K562 (cell line): Measurements from ENCODE around the gene ZNF484. TPM values are rescaled to one million over a fixed set of nuclear protein-coding genes. Genes with fewer than 3 reads are reported as not detected.

Experiments used
- ATAC-seq: fragments of 200-7000 bp; cut with Tn5 transposase; 3 replicates; pipeline ENCODE4 v1.9.1; 2020; ENCODE audit warnings: moderate library complexity
- BruUV-seq: library from RNA; stranded (reverse); fragments of 400-500 nt; replicated peaks from 2 replicates; lab custom pipeline; 2021; lab: Mats Ljungman, UMichigan
- CTCF ChIA-PET: fragments of 300-600 bp; formaldehyde crosslinking; extraction: SDS; loops from one replicate; lab custom pipeline; 2021; ENCODE audit warnings: low intra/inter-chr PET ratio; lab: Yijun Ruan, JAX
- POLR2A ChIA-PET: fragments of 300-600, 350-650 bp; sonication (Branson Sonifier 250); formaldehyde crosslinking; extraction: SDS; loops from one replicate; lab custom pipeline; 2021; ENCODE audit warnings: antibody characterized with exemption, inconsistent platforms; lab: Yijun Ruan, JAX
- DNase-seq, 4 experiments: peaks; one replicate each; pipeline versions ENCODE4 v3.0.0 to v3.0.0-alpha.2; 2011 to 2018; ENCODE audit warnings: low spot score in 3 of 4, mixed read lengths in 3 of 4; ENCODE audit errors: extremely low read depth in 1 of 4
- FAIRE-seq: peaks from 2 replicates; lab custom pipeline; 2011; peaks lifted over from hg19 to GRCh38; lab: Jason Lieb, UNC
- H2AFZ ChIP-seq: 2 replicates; pipeline ENCODE4 v1.6.0; 2011; ENCODE audit warnings: low read depth, low read length, control low read depth, inconsistent platforms
- H3K27ac ChIP-seq: fragments of 200-600 bp; 3 replicates; pipeline ENCODE4 v1.8.0; 2011; ENCODE audit warnings: low read depth, mild to moderate bottlenecking, control low read depth, inconsistent platforms, low read length, moderate library complexity, mixed read lengths; ENCODE audit errors: extremely low read depth
- H3K27me3 ChIP-seq, 2 experiments: fragments of 300-600 bp in 1 of 2; 2 replicates in 1 of 2; 3 replicates in 1 of 2; pipeline versions ENCODE4 v1.6.0 to v1.8.0; 2011; ENCODE audit warnings: inconsistent platforms in 2 of 2, low read length in 2 of 2, mild to moderate bottlenecking in 1 of 2, mixed read lengths in 1 of 2, moderate library complexity in 1 of 2; ENCODE audit not compliant: control insufficient read depth in 2 of 2, insufficient read depth in 2 of 2
- H3K36me3 ChIP-seq: fragments of 300-600 bp; 3 replicates; pipeline ENCODE4 v1.8.0; 2011; ENCODE audit warnings: mild to moderate bottlenecking, low read length, inconsistent platforms; ENCODE audit not compliant: control insufficient read depth, insufficient read depth
- H3K4me1 ChIP-seq, 2 experiments: fragments of 200-600 bp in 1 of 2; replicated peaks in 1 of 2; 2 replicates in 1 of 2; 3 replicates in 1 of 2; pipeline versions ENCODE4 v1.5.1 to v1.8.0; 2011; ENCODE audit warnings: inconsistent platforms in 2 of 2, low read length in 2 of 2, mild to moderate bottlenecking in 1 of 2, mixed read lengths in 1 of 2, moderate library complexity in 1 of 2; ENCODE audit not compliant: control insufficient read depth in 2 of 2, insufficient read depth in 2 of 2
- H3K4me2 ChIP-seq: 2 replicates; pipeline ENCODE4 v1.6.1; 2011; ENCODE audit warnings: low read length, control low read depth, inconsistent platforms, mixed read lengths; ENCODE audit not compliant: insufficient read depth
- H3K4me3 ChIP-seq: fragments of 200-600 bp; sonication (generic), shearing (Covaris generic); 2 replicates; pipeline ENCODE4 v1.5.1; 2016; ENCODE audit warnings: control low read depth, inconsistent platforms
- H3K79me2 ChIP-seq: fragments of 200-600 bp; 3 replicates; pipeline ENCODE4 v1.8.0; 2011; ENCODE audit warnings: low read length, inconsistent platforms; ENCODE audit not compliant: control insufficient read depth, insufficient read depth
- H3K9ac ChIP-seq, 2 experiments: 2 replicates each; pipeline versions ENCODE4 v1.6.0 to v1.6.1; 2011; ENCODE audit warnings: low read depth in 2 of 2, low read length in 2 of 2, control low read depth in 1 of 2, inconsistent platforms in 1 of 2, mild to moderate bottlenecking in 1 of 2, mixed read lengths in 1 of 2; ENCODE audit not compliant: insufficient read depth in 1 of 2
- H3K9me1 ChIP-seq: one replicate; pipeline ENCODE4 v1.6.0; 2011; ENCODE audit warnings: inconsistent platforms, mild to moderate bottlenecking, low read length, moderate library complexity; ENCODE audit not compliant: control insufficient read depth, insufficient read depth
- H3K9me3 ChIP-seq: replicated peaks from 2 replicates; pipeline ENCODE4 v1.5.1; 2011; ENCODE audit warnings: low read depth, low read length, inconsistent platforms; ENCODE audit not compliant: control insufficient read depth, insufficient read depth
- H4K20me1 ChIP-seq: replicated peaks from 2 replicates; pipeline ENCODE4 v1.6.1; 2011; ENCODE audit warnings: low read length, inconsistent platforms, mixed read lengths; ENCODE audit not compliant: control insufficient read depth, insufficient read depth
- CBX3 ChIP-seq, 2 experiments: IDR thresholded peaks; 1 replicate in 1 of 2; 2 replicates in 1 of 2; pipeline ENCODE4 v1.6.1; 2012; ENCODE audit warnings: inconsistent platforms in 2 of 2, low read length in 2 of 2, borderline replicate concordance in 1 of 2, control low read depth in 1 of 2
- FOXA3 ChIP-seq, 2 experiments: fragments of 450-650 bp in 1 of 2; sonication (generic) in 1 of 2; formaldehyde crosslinking; IDR thresholded peaks in 1 of 2; conservative IDR thresholded peaks in 1 of 2; 2 replicates each; pipeline versions ENCODE4 v1.4.0 to v1.8.0; 2020 to 2022; ENCODE audit warnings: mild to moderate bottlenecking in 2 of 2, missing genetic modification reagents in 1 of 2
- SOX6 ChIP-seq: fragments of 450-650 bp; IDR thresholded peaks from 2 replicates; pipeline ENCODE4 v1.6.1; 2014; ENCODE audit warnings: mild to moderate bottlenecking
- TRIM24 ChIP-seq, 2 experiments: fragments of 450-650 bp; IDR thresholded peaks; 2 replicates each; pipeline ENCODE4 v1.6.1; 2016
- TRIM28 ChIP-seq: fragments of 450-650 bp; IDR thresholded peaks from 2 replicates; pipeline ENCODE4 v1.6.1; 2017
- XRCC3 ChIP-seq: fragments of 450-650 bp; IDR thresholded peaks from 2 replicates; pipeline ENCODE4 v1.6.1; 2017; ENCODE audit warnings: mild to moderate bottlenecking, moderate library complexity
- ZNF274 ChIP-seq: IDR thresholded peaks from 2 replicates; pipeline ENCODE4 v1.6.1; 2011; ENCODE audit warnings: low read depth, mild to moderate bottlenecking, low read length, moderate library complexity, borderline replicate concordance
- ZNF280A ChIP-seq: fragments of 450-650 bp; IDR thresholded peaks from 2 replicates; pipeline ENCODE4 v1.6.1; 2018; ENCODE audit warnings: mild to moderate bottlenecking, low read depth; ENCODE audit not compliant: partially characterized antibody
- ZNF75A ChIP-seq: fragments of 450-650 bp; formaldehyde crosslinking; IDR thresholded peaks from 2 replicates; pipeline ENCODE4 v1.4.0; 2020; ENCODE audit warnings: mild to moderate bottlenecking
- WGBS: fragments of 100-300 bp; shearing (Covaris generic); methylation state at CpG from one replicate; pipeline ENCODE4 v1.1.6; 2016; ENCODE audit warnings: low coverage, mixed read lengths; ENCODE audit not compliant: insufficient coverage; ENCODE audit errors: missing lambda C conversion rate; 5-methylcytosine and 5-hydroxymethylcytosine counted together
- in situ Hi-C: fragments of 300-500 bp; cut with MboI; formaldehyde crosslinking; loops from 4 replicates; pipeline ENCODE4 v1.15.0; 2018; ENCODE audit warnings: inconsistent platforms, mixed read lengths
- intact Hi-C: fragments of 100-400 bp; cut with micrococcal nuclease; formaldehyde crosslinking; loops from 2 replicates; pipeline ENCODE4 v1.14.2; 2022
- polyA plus RNA-seq, 8 experiments: library from polyadenylated mRNA; depleted of rRNA in 4 of 8; stranded (reverse) in 5 of 8; unstranded in 3 of 8; fragments of >200 nt; fragmentation: Nextera tagmentation in 2 of 8; fragmentation: Illumina TruSeq in 1 of 8; extraction: Ambion mirVana in 2 of 8; extraction: Trizol in 1 of 8; gene quantifications; 2 replicates each; pipeline versions ENCODE4 v1.2.1 to v1.2.3, GENCODE V29; 2011 to 2014; ENCODE audit warnings: inconsistent platforms in 1 of 8, missing spikeins in 1 of 8
- total RNA-seq, 7 experiments: library from RNA; depleted of rRNA in 6 of 7; stranded (reverse); fragments of >200 nt in 6 of 7; fragmentation: Illumina TruSeq in 2 of 7; extraction: Trizol in 2 of 7; gene quantifications; 2 replicates each; pipeline versions ENCODE4 v1.2.1 to v1.2.3, GENCODE V29; 2011 to 2021; ENCODE audit warnings: low replicate concordance in 1 of 7
- TF ChIP-seq, protein P1 (sequence below): fragments of 250-450 bp; sonication (Bioruptor Pico); IDR thresholded peaks from 2 replicates; pipeline ENCODE4 v1.5.1; 2021; ENCODE audit warnings: mild to moderate bottlenecking
- TF ChIP-seq, protein P2 (sequence below): fragments of 450-650 bp; formaldehyde crosslinking; IDR thresholded peaks from 2 replicates; pipeline ENCODE4 v1.4.0; 2020; ENCODE audit warnings: mild to moderate bottlenecking, mixed read lengths

Gene ZNF484
- total and polyA plus RNA-seq, 9 of the 15 experiments (the other 6 are each of a cell fraction or from before 2014, with no cell fraction given): 1.1 to 5.8 (median 2.5) TPM

GRCh38 chr9:92846662-92847145, 31.1 kb downstream of the ZNF484 start:
- CTCF ChIA-PET: no interaction called here
- no peak overlapping the region for H3K4me3 ChIP-seq
- no peaks in the 10 kb centered on the region for H4K20me1 ChIP-seq
- TF ChIP-seq FOXA3 (CRISPR knock-in tag; conservative IDR thresholded peaks at IDR 0.05 in 1 of 2, IDR thresholded peaks at IDR 0.05 in 1 of 2) (no peak), TRIM28 (peak; percentile 96), TRIM24 (IDR thresholded peaks at IDR 0.05) (peak in 1 of 2 experiments; percentile 55; a peak in 1 of 4 replicates), CBX3 (IDR thresholded peaks at IDR 0.05; ENCODE audit: borderline replicate concordance in 1 of 2, low read length in 2 of 2) (peak in 1 of 2 experiments; percentile 65; a peak in 2 of 3 replicates), ZNF274 (peak; percentile 92), SOX6 (peak; percentile 22; the same call in 1 of the 2 replicates), XRCC3 (peak; percentile 91), ZNF280A (peak; percentile 75), ZNF75A (CRISPR knock-in tag) (peak; percentile 97)
- TF ChIP-seq, protein P1, sequence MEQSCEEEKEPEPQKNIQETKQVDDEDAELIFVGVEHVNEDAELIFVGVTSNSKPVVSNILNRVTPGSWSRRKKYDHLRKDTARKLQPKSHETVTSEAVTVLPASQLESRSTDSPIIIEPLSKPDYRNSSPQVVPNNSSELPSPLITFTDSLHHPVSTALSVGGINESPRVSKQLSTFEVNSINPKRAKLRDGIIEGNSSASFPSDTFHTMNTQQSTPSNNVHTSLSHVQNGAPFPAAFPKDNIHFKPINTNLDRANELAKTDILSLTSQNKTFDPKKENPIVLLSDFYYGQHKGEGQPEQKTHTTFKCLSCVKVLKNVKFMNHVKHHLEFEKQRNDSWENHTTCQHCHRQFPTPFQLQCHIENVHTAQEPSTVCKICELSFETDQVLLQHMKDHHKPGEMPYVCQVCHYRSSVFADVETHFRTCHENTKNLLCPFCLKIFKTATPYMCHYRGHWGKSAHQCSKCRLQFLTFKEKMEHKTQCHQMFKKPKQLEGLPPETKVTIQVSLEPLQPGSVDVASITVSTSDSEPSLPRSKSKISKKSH (CRISPR knock-in tag): 0 out of 2 replicates have a peak, but pooled peaks have one; percentile 51
- TF ChIP-seq, protein P2, sequence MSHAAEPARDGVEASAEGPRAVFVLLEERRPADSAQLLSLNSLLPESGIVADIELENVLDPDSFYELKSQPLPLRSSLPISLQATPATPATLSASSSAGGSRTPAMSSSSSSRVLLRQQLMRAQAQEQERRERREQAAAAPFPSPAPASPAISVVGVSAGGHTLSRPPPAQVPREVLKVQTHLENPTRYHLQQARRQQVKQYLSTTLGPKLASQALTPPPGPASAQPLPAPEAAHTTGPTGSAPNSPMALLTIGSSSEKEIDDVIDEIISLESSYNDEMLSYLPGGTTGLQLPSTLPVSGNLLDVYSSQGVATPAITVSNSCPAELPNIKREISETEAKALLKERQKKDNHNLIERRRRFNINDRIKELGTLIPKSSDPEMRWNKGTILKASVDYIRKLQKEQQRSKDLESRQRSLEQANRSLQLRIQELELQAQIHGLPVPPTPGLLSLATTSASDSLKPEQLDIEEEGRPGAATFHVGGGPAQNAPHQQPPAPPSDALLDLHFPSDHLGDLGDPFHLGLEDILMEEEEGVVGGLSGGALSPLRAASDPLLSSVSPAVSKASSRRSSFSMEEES (CRISPR knock-in tag): no peak
- H3K4me1 ChIP-seq: no peaks in the 10 kb centered on the region
- H3K27me3 ChIP-seq: no peaks in the 10 kb centered on the region
- no peak for FAIRE-seq
- in situ Hi-C loops: no loop called here
- no TSS peak for BruUV-seq
- H3K9me1 ChIP-seq: no peaks in the 10 kb centered on the region
- DNase-seq: no peak
- intact Hi-C loops: no loop called here
- no peak overlapping the region for H3K4me2 ChIP-seq
- ATAC-seq: no peak
- 82% methylated on average over 1 of the region's 1 CpG for WGBS
- no peak overlapping the region for H2AFZ ChIP-seq
- H3K9me3 ChIP-seq: peaks cover 21% of the 10 kb centered on the region
- peaks cover 15% of the 10 kb centered on the region; the same call in 2 of the 3 replicates for H3K36me3 ChIP-seq
- no peak overlapping the region for H3K27ac ChIP-seq
- POLR2A ChIA-PET: no interaction called here
- no peak overlapping the region for H3K9ac ChIP-seq
- no peaks in the 10 kb centered on the region for H3K79me2 ChIP-seq
